ENCODE data around the gene ANLN. TPM values are rescaled to one million over a fixed set of nuclear protein-coding genes. Genes with fewer than 3 reads are reported as not detected.
"Not testable (repeated sequence)": the region's sequence is repeated elsewhere in the genome, so short reads cannot be mapped to it uniquely, and the experiment has no call there.

Gene ANLN
- total RNA-seq, 1 experiment from 2014 or later: 78.9 TPM

DNA sequence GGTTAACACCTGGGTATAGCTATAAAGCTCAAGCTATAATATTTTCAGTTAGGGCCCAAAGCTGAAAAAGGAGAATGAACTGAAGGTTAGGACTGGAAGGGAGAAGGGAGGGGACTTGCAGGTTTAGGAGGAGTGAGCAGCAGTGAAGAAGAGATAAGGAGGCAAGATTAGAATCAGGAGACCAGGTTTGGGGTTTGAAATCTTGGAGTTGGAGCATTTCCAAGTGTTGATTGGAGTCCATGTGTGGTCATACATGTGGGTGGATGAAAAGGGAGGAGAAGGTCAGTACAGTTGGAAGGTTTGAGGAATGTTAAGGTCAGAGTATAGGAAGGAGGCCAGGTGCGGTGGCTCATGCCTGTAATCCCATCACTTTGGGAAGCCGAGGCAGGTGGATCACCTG, 8.6 kb upstream of the ANLN start:
- Histone ChIP-seq H3K14ac (ENCODE audit: insufficient read depth, low read length) (no peak overlapping the region), H4K5ac (ENCODE audit: insufficient read length, low read depth, low read length) (no peak overlapping the region), H4K20me1 (ENCODE audit: control insufficient read depth, insufficient read depth, insufficient read length) (no peaks in the 10 kb centered on the region), H4K8ac (replicated peaks; ENCODE audit: insufficient read length, low read depth, low read length) (no peak overlapping the region), H3K9ac (ENCODE audit: extremely low read depth, insufficient read length, low read length) (no peak overlapping the region), H2AK5ac (ENCODE audit: insufficient read length, low read length) (no peak overlapping the region), H2BK20ac (ENCODE audit: low read depth, low read length, poor library complexity, severe bottlenecking) (no peak overlapping the region), H2BK120ac (ENCODE audit: low read depth, low read length, poor library complexity, severe bottlenecking) (no peak overlapping the region), H3K23ac (ENCODE audit: insufficient read length, low read depth, low read length) (no peak overlapping the region), H3K56ac (ENCODE audit: insufficient read length, low read depth, low read length) (no peak overlapping the region), H3K27me3 (ENCODE audit: insufficient read depth, low read length) (no peaks in the 10 kb centered on the region), H2BK5ac (ENCODE audit: insufficient read length, low read length) (no peak overlapping the region), H3K79me2 (ENCODE audit: insufficient read depth, low read length) (no peaks in the 10 kb centered on the region), H3K27ac (ENCODE audit: insufficient read length, low read depth, low read length) (no peak overlapping the region), H2BK12ac (ENCODE audit: insufficient read length, low read depth, low read length) (no peak overlapping the region), H3K23me2 (ENCODE audit: insufficient read length, low read depth, low read length, poor library complexity, severe bottlenecking) (no peaks in the 10 kb centered on the region), H3K4me2 (ENCODE audit: insufficient read depth, insufficient read length, low read length) (no peak overlapping the region), H2BK15ac (ENCODE audit: low read depth, low read length) (no peak overlapping the region), H3K4ac (ENCODE audit: low read depth, low read length) (no peak overlapping the region), H3K79me1 (ENCODE audit: insufficient read depth, low read depth, low read length, poor library complexity, severe bottlenecking) (no peaks in the 10 kb centered on the region), H4K91ac (ENCODE audit: insufficient read length, low read depth, low read length) (no peak overlapping the region), H2AFZ (ENCODE audit: low read length) (no peak overlapping the region), H3K4me1 (ENCODE audit: insufficient read depth, low read length) (no peaks in the 10 kb centered on the region), H3K9me3 (ENCODE audit: control insufficient read depth, low read depth, low read length) (no peaks in the 10 kb centered on the region), H3K18ac (ENCODE audit: insufficient read length, low read depth, low read length) (no peak overlapping the region), H3T11ph (ENCODE audit: low read length) (no peak overlapping the region)
- H3K27ac Mint-ChIP-seq: no peak overlapping the region
- H3K9me3 Mint-ChIP-seq: peaks cover 6 to 10% of the 10 kb centered on the region in 2 experiments
- H3K36me3 Mint-ChIP-seq (ENCODE audit: insufficient read depth in 1 of 3, low read depth in 3 of 3): peaks cover 4 to 7% (median 5%) of the 10 kb centered on the region in 3 experiments; a peak in 6 of 7 replicates
- H3K4me3 Mint-ChIP-seq: no peak overlapping the region
- WGBS (ENCODE audit: extremely low coverage, insufficient read length, low lambda C conversion rate): no CpG with 5 or more reads among the region's 2 CpGs
- TF ChIP-seq, protein P1, sequence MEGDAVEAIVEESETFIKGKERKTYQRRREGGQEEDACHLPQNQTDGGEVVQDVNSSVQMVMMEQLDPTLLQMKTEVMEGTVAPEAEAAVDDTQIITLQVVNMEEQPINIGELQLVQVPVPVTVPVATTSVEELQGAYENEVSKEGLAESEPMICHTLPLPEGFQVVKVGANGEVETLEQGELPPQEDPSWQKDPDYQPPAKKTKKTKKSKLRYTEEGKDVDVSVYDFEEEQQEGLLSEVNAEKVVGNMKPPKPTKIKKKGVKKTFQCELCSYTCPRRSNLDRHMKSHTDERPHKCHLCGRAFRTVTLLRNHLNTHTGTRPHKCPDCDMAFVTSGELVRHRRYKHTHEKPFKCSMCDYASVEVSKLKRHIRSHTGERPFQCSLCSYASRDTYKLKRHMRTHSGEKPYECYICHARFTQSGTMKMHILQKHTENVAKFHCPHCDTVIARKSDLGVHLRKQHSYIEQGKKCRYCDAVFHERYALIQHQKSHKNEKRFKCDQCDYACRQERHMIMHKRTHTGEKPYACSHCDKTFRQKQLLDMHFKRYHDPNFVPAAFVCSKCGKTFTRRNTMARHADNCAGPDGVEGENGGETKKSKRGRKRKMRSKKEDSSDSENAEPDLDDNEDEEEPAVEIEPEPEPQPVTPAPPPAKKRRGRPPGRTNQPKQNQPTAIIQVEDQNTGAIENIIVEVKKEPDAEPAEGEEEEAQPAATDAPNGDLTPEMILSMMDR (conservative IDR thresholded peaks at IDR 0.05): no peak
- no peak for DNase-seq
- peaks cover 11% of the 10 kb centered on the region for H3K27me3 Mint-ChIP-seq (ENCODE audit: low read depth)
- no peaks in the 10 kb centered on the region for H3K4me1 Mint-ChIP-seq

DNA sequence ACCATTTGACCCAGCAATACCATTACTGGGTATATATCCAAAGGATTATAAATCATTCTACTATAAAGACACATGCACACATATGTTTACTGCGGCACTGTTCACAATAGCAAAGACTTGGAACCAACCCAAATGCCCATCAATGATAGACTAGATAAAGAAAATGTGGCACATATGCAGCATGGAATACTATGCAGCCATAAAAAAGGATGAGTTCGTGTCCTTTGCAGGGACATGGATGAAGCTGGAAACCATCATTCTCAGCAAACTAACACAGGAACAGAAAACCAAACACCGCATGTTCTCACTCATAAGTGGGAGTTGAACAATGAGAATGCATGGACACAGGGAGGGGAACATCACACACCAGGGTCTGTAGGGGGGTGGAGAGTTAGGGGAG, 6.4 kb upstream of the ANLN start:
- DNase-seq; H3K56ac ChIP-seq (ENCODE audit: insufficient read length, low read depth, low read length); H2BK120ac ChIP-seq (ENCODE audit: low read depth, low read length, poor library complexity, severe bottlenecking); H3K27ac ChIP-seq (ENCODE audit: insufficient read length, low read depth, low read length); H2BK12ac ChIP-seq (ENCODE audit: insufficient read length, low read depth, low read length); H3K4me1 ChIP-seq (ENCODE audit: insufficient read depth, low read length); H4K5ac ChIP-seq (ENCODE audit: insufficient read length, low read depth, low read length); H2BK20ac ChIP-seq (ENCODE audit: low read depth, low read length, poor library complexity, severe bottlenecking); H3K4ac ChIP-seq (ENCODE audit: low read depth, low read length); H3K27ac Mint-ChIP-seq; H2AK5ac ChIP-seq (ENCODE audit: insufficient read length, low read length); H4K91ac ChIP-seq (ENCODE audit: insufficient read length, low read depth, low read length); H2AFZ ChIP-seq (ENCODE audit: low read length); H3K27me3 Mint-ChIP-seq (ENCODE audit: low read depth); H3K4me3 Mint-ChIP-seq; H3K27me3 ChIP-seq (ENCODE audit: insufficient read depth, low read length); H3K23ac ChIP-seq (ENCODE audit: insufficient read length, low read depth, low read length); H3K9me3 ChIP-seq (ENCODE audit: control insufficient read depth, low read depth, low read length); H3K23me2 ChIP-seq (ENCODE audit: insufficient read length, low read depth, low read length, poor library complexity, severe bottlenecking); H4K8ac ChIP-seq (replicated peaks; ENCODE audit: insufficient read length, low read depth, low read length); H3K9me3 Mint-ChIP-seq; H2BK15ac ChIP-seq (ENCODE audit: low read depth, low read length); H3K36me3 Mint-ChIP-seq (ENCODE audit: insufficient read depth in 1 of 3, low read depth in 3 of 3); H2BK5ac ChIP-seq (ENCODE audit: insufficient read length, low read length); H3T11ph ChIP-seq (ENCODE audit: low read length); H3K18ac ChIP-seq (ENCODE audit: insufficient read length, low read depth, low read length); H3K4me2 ChIP-seq (ENCODE audit: insufficient read depth, insufficient read length, low read length); H3K79me1 ChIP-seq (ENCODE audit: insufficient read depth, low read depth, low read length, poor library complexity, severe bottlenecking); H3K79me2 ChIP-seq (ENCODE audit: insufficient read depth, low read length); H3K14ac ChIP-seq (ENCODE audit: insufficient read depth, low read length); H4K20me1 ChIP-seq (ENCODE audit: control insufficient read depth, insufficient read depth, insufficient read length); H3K9ac ChIP-seq (ENCODE audit: extremely low read depth, insufficient read length, low read length); H3K4me1 Mint-ChIP-seq: not testable (repeated sequence)
- no CpG with 5 or more reads among the region's 3 CpGs for WGBS (ENCODE audit: extremely low coverage, insufficient read length, low lambda C conversion rate)

Measured in H9 (cell line).